Adipocyte (in vitro differentiated cells): ENCODE results near the gene SLK.

Source experiments
- DNase-seq: peaks from one replicate; pipeline ENCODE4 v3.0.0-alpha.2; 2015; ENCODE audit warnings: low read depth
- H3K27me3 ChIP-seq: replicated peaks from 2 replicates; pipeline ENCODE4 v1.7.0; 2013; ENCODE audit warnings: mild to moderate bottlenecking, low read length, moderate library complexity; ENCODE audit not compliant: control insufficient read depth, insufficient read depth
- H3K36me3 ChIP-seq: 2 replicates; pipeline ENCODE4 v1.7.0; 2013; ENCODE audit warnings: low read length, mild to moderate bottlenecking, moderate library complexity; ENCODE audit not compliant: control insufficient read depth, insufficient read depth, severe bottlenecking
- H3K4me1 ChIP-seq: 2 replicates; pipeline ENCODE4 v1.7.0; 2013; ENCODE audit warnings: mild to moderate bottlenecking, low read length, moderate library complexity; ENCODE audit not compliant: control insufficient read depth, insufficient read depth
- H3K4me3 ChIP-seq: 2 replicates; pipeline ENCODE4 v1.7.0; 2013; ENCODE audit warnings: mild to moderate bottlenecking, low read length, moderate library complexity
- H3K9ac ChIP-seq: 2 replicates; pipeline ENCODE4 v1.7.0; 2013; ENCODE audit warnings: mild to moderate bottlenecking, low read length, moderate library complexity
- H3K9me3 ChIP-seq: 2 replicates; pipeline ENCODE4 v1.7.0; 2013; ENCODE audit warnings: mild to moderate bottlenecking, low read length, moderate library complexity; ENCODE audit not compliant: control insufficient read depth

SLK gene

DNA sequence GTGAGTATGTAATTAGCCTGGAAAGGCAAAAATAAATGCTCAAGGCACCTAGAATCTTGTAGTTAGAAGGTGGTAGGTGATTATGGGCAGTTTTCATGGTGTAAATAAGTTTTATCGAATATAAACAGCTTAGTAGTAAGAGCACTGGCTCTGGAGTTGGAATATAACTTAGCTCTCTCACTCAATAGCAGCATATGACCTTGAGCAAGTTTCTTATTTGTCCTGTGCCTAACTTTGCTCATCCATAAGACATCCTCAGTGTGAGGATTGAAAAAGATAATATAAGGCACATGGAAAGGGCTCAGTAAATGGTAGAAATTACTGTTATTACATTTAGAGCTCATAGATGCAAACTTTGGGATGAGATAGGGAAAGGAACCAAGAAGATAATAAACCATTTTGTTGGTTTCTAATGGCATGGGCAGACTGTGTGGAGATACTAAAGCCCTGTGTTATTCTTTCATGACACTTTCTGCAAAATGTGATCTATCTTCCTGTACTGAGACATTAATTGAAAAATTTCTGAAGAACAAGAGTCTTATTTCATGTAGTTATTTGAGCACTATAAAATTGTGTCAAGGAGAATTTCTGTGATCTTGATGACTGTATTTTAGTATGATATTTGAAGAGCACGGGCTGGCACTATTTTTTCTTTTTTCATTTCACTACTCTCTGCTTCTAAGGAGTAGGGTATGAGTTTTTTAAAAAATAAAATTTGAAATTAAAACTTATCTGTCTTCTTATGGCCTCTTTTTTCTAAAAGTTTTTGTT is 3.1 kb downstream of the SLK start:
- H3K4me3 ChIP-seq: peak overlapping the region; percentile 98
- H3K9me3 ChIP-seq: no peaks in the 10 kb centered on the region
- DNase-seq: peak; percentile 18

DNA sequence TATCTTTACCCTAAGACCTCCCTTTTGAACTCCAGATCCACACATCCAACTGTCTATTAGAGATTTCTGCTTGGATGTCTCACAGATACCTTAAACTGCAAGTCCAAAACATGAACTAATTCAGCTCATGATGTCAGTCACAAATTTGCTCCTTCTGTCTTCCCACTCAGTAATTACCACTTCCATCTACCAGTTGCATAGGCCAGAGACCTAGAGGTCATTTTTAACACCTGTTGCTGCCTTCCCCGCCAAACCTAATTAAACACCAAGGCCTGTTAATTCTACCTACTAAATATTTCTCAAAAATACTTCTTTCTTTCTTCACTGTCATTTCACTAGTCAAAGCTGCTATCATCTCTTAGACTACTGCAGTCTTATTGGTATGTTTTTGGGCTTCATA is 8.2 kb downstream of the SLK start:
- DNase-seq: no peak
- peaks cover 8% of the 10 kb centered on the region for H3K4me1 ChIP-seq
- no peaks in the 10 kb centered on the region for H3K9me3 ChIP-seq
- H3K36me3 ChIP-seq: no peaks in the 10 kb centered on the region
- no peak overlapping the region for H3K9ac ChIP-seq
- H3K4me3 ChIP-seq: no peak overlapping the region
- H3K27me3 ChIP-seq: no peaks in the 10 kb centered on the region

More for the DNA sequence above, 3.1 kb downstream of the SLK start:
- peaks cover 20% of the 10 kb centered on the region for H3K4me1 ChIP-seq
- H3K9ac ChIP-seq: peak overlapping the region; percentile 95
- H3K27me3 ChIP-seq: no peaks in the 10 kb centered on the region
- no peaks in the 10 kb centered on the region for H3K36me3 ChIP-seq

DNA sequence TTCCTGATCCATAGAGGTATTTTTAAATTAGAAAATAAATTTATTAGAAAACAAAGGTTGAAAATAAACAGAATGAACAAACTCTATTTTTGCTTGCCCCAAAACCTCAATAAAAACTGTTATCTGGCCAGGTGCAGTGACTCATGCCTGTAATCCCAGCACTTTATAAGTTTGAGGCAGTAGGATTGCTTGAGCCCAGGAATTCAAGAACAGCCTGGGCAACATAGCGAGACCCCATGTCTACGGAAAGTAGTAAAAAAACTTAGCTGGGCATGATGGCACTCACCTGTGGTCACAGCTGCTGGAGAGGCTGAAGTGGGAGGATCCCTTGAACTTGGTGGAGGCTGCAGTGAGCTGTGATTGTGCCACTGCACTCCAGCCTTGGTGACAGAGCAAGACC is 10.3 kb downstream of the SLK start:
- Histone ChIP-seq H3K9ac (no peak overlapping the region), H3K4me1 (no peaks in the 10 kb centered on the region), H3K27me3 (no peaks in the 10 kb centered on the region), H3K9me3 (no peaks in the 10 kb centered on the region), H3K4me3 (no peak overlapping the region), H3K36me3 (no peaks in the 10 kb centered on the region)
- DNase-seq: no peak

DNA sequence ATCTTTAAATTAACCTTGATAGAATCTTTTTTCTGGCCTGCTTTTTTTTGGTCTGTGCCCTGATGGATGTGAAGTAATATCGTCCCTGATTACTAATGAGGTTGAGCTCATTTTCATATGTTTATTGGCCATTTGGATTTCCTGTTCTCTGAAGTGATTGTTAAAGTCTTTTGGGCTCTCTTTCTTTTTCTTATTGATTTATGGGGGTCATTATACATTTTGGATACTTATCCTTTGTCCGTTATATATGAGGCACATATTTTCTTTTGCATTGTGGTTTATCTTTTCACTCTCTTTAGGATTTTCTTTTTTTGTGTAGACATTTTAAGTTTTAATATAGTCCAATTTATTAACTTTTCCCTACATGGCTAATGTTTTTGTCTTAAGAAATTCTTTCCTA is 12.6 kb downstream of the SLK start:
- Histone ChIP-seq H3K4me3 (no peak overlapping the region), H3K27me3 (no peaks in the 10 kb centered on the region), H3K9me3 (no peaks in the 10 kb centered on the region), H3K9ac (no peak overlapping the region), H3K36me3 (no peaks in the 10 kb centered on the region), H3K4me1 (peaks cover 4% of the 10 kb centered on the region)
- DNase-seq: no peak

DNA sequence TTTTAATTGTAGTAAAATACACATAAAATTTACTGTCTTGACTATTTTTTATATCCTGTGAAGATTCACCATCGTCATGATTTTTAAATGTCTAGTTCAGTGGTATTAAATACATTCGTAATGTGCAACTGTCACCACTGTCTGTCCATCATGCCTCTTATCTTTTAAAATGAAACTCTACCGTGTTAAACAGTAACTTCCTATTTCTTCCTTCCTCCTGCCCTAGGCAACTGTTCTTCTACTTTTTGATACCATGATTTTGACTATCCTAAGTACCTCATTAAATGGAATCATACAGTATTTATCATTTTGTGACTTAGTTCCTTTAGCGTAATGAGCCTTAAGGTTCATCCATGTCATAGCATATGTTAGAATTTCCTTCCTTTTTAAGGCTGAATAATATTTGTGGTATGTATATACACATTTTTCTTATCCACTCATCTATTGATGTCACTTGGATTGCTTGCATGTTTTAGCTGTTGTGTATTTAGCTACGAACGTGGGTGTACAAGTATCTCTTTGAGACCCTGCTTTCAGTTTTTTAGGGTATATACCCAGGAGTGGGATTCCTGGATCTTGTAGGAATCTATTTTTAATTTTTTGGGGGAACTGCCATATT is 13.5 kb downstream of the SLK start:
- Histone ChIP-seq H3K4me1 (peaks cover 4% of the 10 kb centered on the region), H3K9ac (no peak overlapping the region), H3K27me3 (no peaks in the 10 kb centered on the region), H3K4me3 (no peak overlapping the region), H3K36me3 (no peaks in the 10 kb centered on the region), H3K9me3 (no peaks in the 10 kb centered on the region)
- no peak for DNase-seq

DNA sequence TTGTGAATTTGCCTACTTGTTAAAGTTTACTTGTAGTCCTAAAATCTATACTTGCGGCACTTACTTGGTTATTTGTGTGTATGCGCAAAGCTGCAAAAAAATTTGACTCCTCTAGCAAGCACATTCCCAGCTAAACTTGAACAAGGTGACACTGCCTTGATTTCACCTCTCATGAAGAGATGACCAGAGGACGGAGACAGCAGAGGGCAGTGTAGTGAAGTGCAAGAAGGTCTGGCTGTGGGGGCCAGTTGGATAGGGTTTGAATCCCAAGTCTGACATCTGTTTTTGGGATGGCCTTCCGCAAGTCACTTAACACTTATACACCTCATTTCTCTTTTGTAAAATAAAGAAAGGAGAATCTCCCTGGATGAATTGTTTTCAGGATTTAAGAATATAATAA is 15.7 kb downstream of the SLK start:
- no peaks in the 10 kb centered on the region for H3K27me3 ChIP-seq
- no peaks in the 10 kb centered on the region for H3K9me3 ChIP-seq
- no peaks in the 10 kb centered on the region for H3K36me3 ChIP-seq
- no peak for DNase-seq
- peaks cover 12% of the 10 kb centered on the region for H3K4me1 ChIP-seq
- H3K4me3 ChIP-seq: no peak overlapping the region
- H3K9ac ChIP-seq: no peak overlapping the region

DNA sequence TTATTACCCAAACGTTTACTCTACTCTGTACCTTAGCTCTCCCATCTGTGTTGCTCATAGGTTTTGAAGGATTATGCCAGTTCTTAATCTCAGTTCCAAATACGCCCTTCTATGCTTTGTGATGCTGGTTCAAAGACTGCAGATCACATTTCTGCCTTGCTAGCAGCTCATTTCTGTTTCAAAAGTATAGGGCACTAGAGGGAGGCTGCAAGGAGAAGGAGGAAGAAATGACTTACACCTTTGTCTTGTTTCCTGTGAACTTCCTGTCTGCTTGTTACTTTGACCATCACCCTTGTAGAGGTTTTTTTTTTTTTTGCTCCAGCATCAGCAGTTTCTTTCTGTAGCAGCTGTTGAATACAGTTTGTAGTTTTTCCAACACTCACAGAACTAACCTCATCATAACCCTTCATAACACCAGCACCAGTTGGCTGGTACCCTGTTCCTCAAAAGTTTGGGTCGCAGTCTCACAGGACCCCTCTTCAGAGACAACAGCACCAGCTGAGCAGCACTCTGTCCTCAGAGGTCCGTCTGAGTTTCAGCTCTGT is 16.5 kb downstream of the SLK start:
- Histone ChIP-seq H3K9ac (no peak overlapping the region), H3K9me3 (no peaks in the 10 kb centered on the region), H3K36me3 (no peaks in the 10 kb centered on the region), H3K4me1 (peaks cover 20% of the 10 kb centered on the region), H3K4me3 (no peak overlapping the region), H3K27me3 (no peaks in the 10 kb centered on the region)
- no peak for DNase-seq

DNA sequence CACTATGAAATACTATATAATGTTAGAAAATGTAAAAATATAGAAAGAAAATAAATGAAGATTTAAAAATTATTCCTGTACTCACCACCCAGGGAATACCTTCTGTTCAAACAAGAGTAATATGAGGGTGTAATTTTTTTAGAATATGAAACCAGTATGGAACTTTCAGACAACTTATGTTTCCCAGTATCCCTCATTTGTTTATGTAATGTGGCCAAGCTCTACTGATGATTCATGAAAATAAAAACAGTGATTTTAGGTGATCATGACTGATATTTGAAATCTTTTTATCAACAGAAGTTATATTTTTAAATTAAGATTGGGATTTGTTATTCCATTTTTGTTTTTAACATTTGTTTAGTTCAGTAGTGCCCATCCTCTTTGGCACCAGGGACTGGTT is 18.8 kb downstream of the SLK start:
- Histone ChIP-seq H3K36me3 (no peaks in the 10 kb centered on the region), H3K4me3 (no peak overlapping the region), H3K9ac (no peak overlapping the region), H3K9me3 (no peaks in the 10 kb centered on the region), H3K27me3 (no peaks in the 10 kb centered on the region), H3K4me1 (peaks cover 21% of the 10 kb centered on the region)
- peak; percentile 19 for DNase-seq

DNA sequence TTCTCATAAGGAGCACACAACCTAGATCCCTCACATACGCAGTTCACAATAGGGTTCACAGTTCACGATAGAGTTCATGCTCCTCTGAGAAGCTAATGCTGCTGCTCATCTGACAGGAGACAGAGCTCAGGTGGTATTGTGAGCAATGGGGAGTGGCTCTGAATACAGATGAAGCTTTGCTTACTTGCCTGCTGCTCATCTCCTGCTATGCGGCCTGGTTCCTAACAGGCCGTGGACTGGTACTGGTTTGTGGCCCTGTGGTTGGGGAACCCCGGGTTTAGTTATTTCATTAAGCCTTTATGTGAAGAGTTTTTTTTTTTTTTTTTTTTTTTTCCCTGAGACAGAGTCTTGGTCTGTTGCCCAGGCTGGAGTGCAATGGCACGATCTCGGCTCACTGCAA is 19.4 kb downstream of the SLK start:
- H3K4me1 ChIP-seq: peaks cover 21% of the 10 kb centered on the region
- H3K36me3 ChIP-seq: no peaks in the 10 kb centered on the region
- no peaks in the 10 kb centered on the region for H3K27me3 ChIP-seq
- DNase-seq: no peak
- H3K4me3 ChIP-seq: no peak overlapping the region
- no peaks in the 10 kb centered on the region for H3K9me3 ChIP-seq
- H3K9ac ChIP-seq: no peak overlapping the region

DNA sequence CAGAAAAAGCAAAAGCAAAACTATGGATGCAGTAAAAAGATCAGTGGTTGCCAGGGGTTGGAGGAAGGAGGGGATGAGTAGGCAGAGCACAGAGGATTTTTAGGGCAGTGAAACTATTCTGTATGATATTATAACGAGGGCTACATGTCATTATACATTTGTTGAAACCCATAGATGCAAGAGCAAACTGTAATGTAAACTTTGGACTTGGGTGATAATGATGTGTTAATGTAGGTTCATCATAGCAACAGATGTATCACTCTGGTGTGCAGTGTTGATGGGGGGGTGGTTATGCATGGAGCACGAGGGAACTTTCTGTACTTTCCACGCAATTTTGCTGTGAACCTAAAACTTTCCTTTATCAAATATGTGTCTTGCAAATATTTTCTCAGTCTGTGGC is 23.2 kb downstream of the SLK start:
- H3K4me3 ChIP-seq: no peak overlapping the region

DNA sequence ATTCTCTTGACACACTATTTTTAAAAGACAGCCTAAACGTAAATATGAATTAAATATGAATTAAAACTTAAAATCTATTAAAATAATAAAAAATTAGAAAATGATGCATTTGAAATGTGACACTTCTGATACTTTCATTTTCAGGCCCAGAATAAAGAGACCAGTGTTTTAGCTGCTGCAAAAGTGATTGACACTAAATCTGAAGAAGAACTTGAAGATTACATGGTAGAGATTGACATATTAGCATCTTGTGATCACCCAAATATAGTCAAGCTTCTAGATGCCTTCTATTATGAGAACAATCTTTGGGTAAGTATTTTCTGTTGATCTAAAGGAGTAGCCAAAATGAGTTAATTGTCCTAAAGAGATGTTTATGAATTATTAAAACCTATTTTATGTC is 23.6 kb downstream of the SLK start:
- H3K9me3 ChIP-seq: no peaks in the 10 kb centered on the region
- peaks cover 21% of the 10 kb centered on the region for H3K36me3 ChIP-seq
- DNase-seq: no peak
- no peaks in the 10 kb centered on the region for H3K27me3 ChIP-seq
- H3K4me3 ChIP-seq: no peak overlapping the region
- H3K9ac ChIP-seq: no peak overlapping the region
- H3K4me1 ChIP-seq: peaks cover 17% of the 10 kb centered on the region

More for the DNA sequence above, 23.2 kb downstream of the SLK start:
- Histone ChIP-seq H3K9ac (no peak overlapping the region), H3K36me3 (peaks cover 21% of the 10 kb centered on the region), H3K9me3 (no peaks in the 10 kb centered on the region), H3K27me3 (no peaks in the 10 kb centered on the region), H3K4me1 (peaks cover 17% of the 10 kb centered on the region)
- no peak for DNase-seq
